K562 (cell line): Measurements from ENCODE around the gene TMEM53. TPM values are rescaled to one million over a fixed set of nuclear protein-coding genes. Genes with fewer than 3 reads are reported as not detected.

Experiments
- ARID2 ChIP-seq: fragments of 450-650 bp; IDR thresholded peaks from 2 replicates; pipeline ENCODE4 v1.6.1; 2017; ENCODE audit warnings: antibody characterized with exemption, mild to moderate bottlenecking
- EGR1 ChIP-seq: fragments of 450-650 bp; conservative IDR thresholded peaks from 2 replicates; pipeline ENCODE4 v1.6.1; 2017; ENCODE audit warnings: mild to moderate bottlenecking
- JUNB ChIP-seq: fragments of 450-650 bp; formaldehyde crosslinking; conservative IDR thresholded peaks from 2 replicates; pipeline ENCODE4 v1.4.0; 2020; ENCODE audit warnings: mild to moderate bottlenecking
- JUND ChIP-seq, 2 experiments: IDR thresholded peaks; 2 replicates in 1 of 2; 3 replicates in 1 of 2; pipeline ENCODE4 v1.6.1; 2011; ENCODE audit warnings: borderline replicate concordance in 2 of 2, low read depth in 2 of 2, low read length in 2 of 2, improper control_type of control experiment in 1 of 2, missing biosample characterization in 1 of 2, missing genetic modification characterization in 1 of 2, missing genetic modification reagents in 1 of 2
- KDM5B ChIP-seq: fragments of 200-600 bp; sonication (generic); IDR thresholded peaks from 2 replicates; pipeline ENCODE4 v1.6.1; 2012; ENCODE audit warnings: low read depth, mild to moderate bottlenecking, moderate library complexity, low read length, control low read depth, inconsistent platforms; ENCODE audit not compliant: insufficient replicate concordance
- KLF1 ChIP-seq: fragments of 450-650 bp; IDR thresholded peaks from 2 replicates; pipeline ENCODE4 v1.6.1; 2016; ENCODE audit warnings: missing genetic modification characterization, missing compliant biosample characterization
- MAX ChIP-seq: sonication (generic); formaldehyde crosslinking; IDR thresholded peaks from 2 replicates; pipeline ENCODE4 v1.9.0; 2022; ENCODE audit warnings: mild to moderate bottlenecking, missing genetic modification reagents
- MLX ChIP-seq, 2 experiments: fragments of 450-650 bp in 1 of 2; sonication (generic) in 1 of 2; formaldehyde crosslinking; conservative IDR thresholded peaks; 2 replicates each; pipeline versions ENCODE4 v1.4.0 to v1.8.1; 2020 to 2022; ENCODE audit warnings: mild to moderate bottlenecking in 1 of 2, missing genetic modification reagents in 1 of 2
- MNT ChIP-seq, 2 experiments: fragments of 450-650 bp; conservative IDR thresholded peaks; 2 replicates each; pipeline ENCODE4 v1.6.1; 2017; ENCODE audit warnings: mild to moderate bottlenecking in 2 of 2, moderate library complexity in 2 of 2
- NFYB ChIP-seq: IDR thresholded peaks from 2 replicates; pipeline ENCODE4 v1.6.1; 2011; ENCODE audit warnings: mild to moderate bottlenecking, moderate library complexity; ENCODE audit not compliant: insufficient read length; ENCODE audit errors: extremely low read depth
- PHF20 ChIP-seq: fragments of 450-650 bp; IDR thresholded peaks from 2 replicates; pipeline ENCODE4 v1.6.1; 2018; ENCODE audit not compliant: partially characterized antibody
- TAL1 ChIP-seq: fragments of 450-650 bp; IDR thresholded peaks from 2 replicates; pipeline ENCODE4 v1.6.1; 2016; ENCODE audit warnings: mild to moderate bottlenecking
- TBP ChIP-seq: optimal IDR thresholded peaks from 2 replicates; pipeline ENCODE3; 2011; ENCODE audit warnings: low read depth, low read length, improper control_type of control experiment
- ZBTB26 ChIP-seq: fragments of 450-650 bp; formaldehyde crosslinking; IDR thresholded peaks from 2 replicates; pipeline ENCODE4 v1.4.0; 2022; ENCODE audit warnings: missing genetic modification characterization
- ZNF133 ChIP-seq: fragments of 250-450 bp; sonication (Bioruptor Pico); IDR thresholded peaks from 2 replicates; pipeline ENCODE4 v1.4.0; 2020; ENCODE audit warnings: mild to moderate bottlenecking
- ZNF280B ChIP-seq: fragments of 250-450 bp; sonication (Bioruptor Pico); IDR thresholded peaks from 2 replicates; pipeline ENCODE4 v1.5.1; 2021; ENCODE audit warnings: mild to moderate bottlenecking
- ZNF3 ChIP-seq: fragments of 250-450 bp; sonication (Bioruptor Pico); IDR thresholded peaks from 2 replicates; pipeline ENCODE4 v1.5.0; 2021; ENCODE audit warnings: mild to moderate bottlenecking, moderate library complexity
- ZNF655 ChIP-seq: fragments of 250-450 bp; sonication (Bioruptor Pico); IDR thresholded peaks from 2 replicates; pipeline ENCODE4 v1.5.0; 2021
- polyA plus RNA-seq, 8 experiments: library from polyadenylated mRNA; depleted of rRNA in 4 of 8; stranded (reverse) in 5 of 8; unstranded in 3 of 8; fragments of >200 nt; fragmentation: Nextera tagmentation in 2 of 8; fragmentation: Illumina TruSeq in 1 of 8; extraction: Ambion mirVana in 2 of 8; extraction: Trizol in 1 of 8; gene quantifications; 2 replicates each; pipeline versions ENCODE4 v1.2.1 to v1.2.3, GENCODE V29; 2011 to 2014; ENCODE audit warnings: inconsistent platforms in 1 of 8, missing spikeins in 1 of 8
- total RNA-seq, 7 experiments: library from RNA; depleted of rRNA in 6 of 7; stranded (reverse); fragments of >200 nt in 6 of 7; fragmentation: Illumina TruSeq in 2 of 7; extraction: Trizol in 2 of 7; gene quantifications; 2 replicates each; pipeline versions ENCODE4 v1.2.1 to v1.2.3, GENCODE V29; 2011 to 2021; ENCODE audit warnings: low replicate concordance in 1 of 7

The TMEM53 gene
- total and polyA plus RNA-seq, 9 of the 15 experiments (the other 6 are each of a cell fraction or from before 2014, with no cell fraction given): 0.23 to 3.7 (median 2.0) TPM

GRCh38 chr1:44674113-44675000, at the start of gene TMEM53, which contains the start of gene ARMH1 (continued):
- TF ChIP-seq MLX (CRISPR knock-in tag; conservative IDR thresholded peaks at IDR 0.05) (peak in 1 of 2 experiments; percentile 78; a peak in 1 of 4 replicates), ZNF3 (CRISPR knock-in tag) (no peak), ZNF655 (CRISPR knock-in tag) (no peak), PHF20 (peak; percentile 53), NFYB (peak; percentile 84), TBP (peak; percentile 48), KDM5B (peak; percentile 66), JUNB (CRISPR knock-in tag) (no peak), JUND (IDR thresholded peaks at IDR 0.05; ENCODE audit: borderline replicate concordance, low read depth, low read length) (peak; percentile 47; the same call in 1 of the 2 replicates), JUND (tag; IDR thresholded peaks at IDR 0.05; ENCODE audit: borderline replicate concordance, low read depth, low read length) (0 out of 3 replicates have a peak, but pooled peaks have one; percentile 57), MNT (conservative IDR thresholded peaks at IDR 0.05) (peak; percentile 60 to 84), ZNF280B (CRISPR knock-in tag) (no peak), ZBTB26 (CRISPR knock-in tag) (0 out of 2 replicates have a peak, but pooled peaks have one; percentile 14), KLF1 (tag) (no peak), ARID2 (no peak), MAX (CRISPR knock-in tag) (peak; percentile 32), EGR1 (peak; percentile 85), TAL1 (no peak), ZNF133 (no peak)
